AG09319 (cell line): ENCODE measurements around the gene C11orf87.

ENCODE experiments used
- DNase-seq: peaks from one replicate; pipeline ENCODE4 v3.0.0-alpha.2; 2010; ENCODE audit warnings: low read depth; ENCODE audit errors: extremely low read depth
- CTCF ChIP-seq: IDR thresholded peaks from 2 replicates; pipeline ENCODE4 v1.5.1; 2011; ENCODE audit warnings: low read depth, mild to moderate bottlenecking, inconsistent platforms, low read length, moderate library complexity

Gene C11orf87

GRCh38 chr11:109424901-109425300, 2.9 kb downstream of the C11orf87 start:
- no peak for DNase-seq
- TF ChIP-seq CTCF = no peak

- DNase-seq = no peak
- TF ChIP-seq CTCF = no peak
Observed at GRCh38 chr11:109425554-109425953, 3.6 kb downstream of the C11orf87 start.

- no peak for DNase-seq
- no peak for TF ChIP-seq CTCF
Observed at GRCh38 chr11:109426442-109427240, 4.7 kb downstream of the C11orf87 start.

GRCh38 chr11:109432105-109432504, 10.1 kb downstream of the C11orf87 start:
- DNase-seq = no peak
- no peak for TF ChIP-seq CTCF

- no peak for DNase-seq
- TF ChIP-seq CTCF = no peak
Observed at GRCh38 chr11:109433753-109434256, 11.8 kb downstream of the C11orf87 start.

GRCh38 chr11:109435121-109435742, 13.2 kb downstream of the C11orf87 start:
- no peak for DNase-seq
- TF ChIP-seq CTCF = no peak

GRCh38 chr11:109439684-109440083, 17.7 kb downstream of the C11orf87 start:
- no peak for TF ChIP-seq CTCF
- DNase-seq = no peak
